GM21529 (cell line): ENCODE data around the gene KLRG1.

Experiments
- ATAC-seq: cut with Tn5 transposase; IDR thresholded peaks from one replicate; pipeline ENCODE4 v1.9.1; 2021; ENCODE audit not compliant: unreplicated experiment

The KLRG1 gene

GRCh38 chr12:8985213-8985754, 4.1 kb upstream of the KLRG1 start:
- ATAC-seq, result no peak

- ATAC-seq, result no peak
Measured at GRCh38 chr12:8987163-8987562, 2.2 kb upstream of the KLRG1 start.

GRCh38 chr12:8987685-8988084, 1.7 kb upstream of the KLRG1 start:
- ATAC-seq, result no peak

GRCh38 chr12:8991371-8992345, 2.3 kb downstream of the KLRG1 start:
- ATAC-seq, result no peak

GRCh38 chr12:8993827-8994226, 4.5 kb downstream of the KLRG1 start:
- ATAC-seq, result no peak

GRCh38 chr12:8995021-8995775, 5.9 kb downstream of the KLRG1 start:
- no peak for ATAC-seq

- peak; percentile 99 for ATAC-seq
Measured at GRCh38 chr12:8996682-8997405, 7.5 kb downstream of the KLRG1 start.

GRCh38 chr12:9001233-9001632, 11.9 kb downstream of the KLRG1 start:
- ATAC-seq, result no peak

- ATAC-seq, result no peak
Measured at GRCh38 chr12:9002335-9002734, 13.0 kb downstream of the KLRG1 start.

GRCh38 chr12:9022592-9022991, 33.2 kb downstream of the KLRG1 start:
- no peak for ATAC-seq

- no peak for ATAC-seq
Measured at GRCh38 chr12:9024512-9024911, 35.2 kb downstream of the KLRG1 start.

- ATAC-seq, result no peak
Measured at GRCh38 chr12:9027161-9028059, 38.1 kb downstream of the KLRG1 start.

GRCh38 chr12:9030776-9031175, 41.4 kb downstream of the KLRG1 start:
- no peak for ATAC-seq

- no peak for ATAC-seq
Measured at GRCh38 chr12:9032202-9032964, 43.0 kb downstream of the KLRG1 start.

- no peak for ATAC-seq
Measured at GRCh38 chr12:9033265-9033887, 44.0 kb downstream of the KLRG1 start.

GRCh38 chr12:9034095-9034494, 44.7 kb downstream of the KLRG1 start:
- no peak for ATAC-seq

GRCh38 chr12:9036227-9036626, 46.9 kb downstream of the KLRG1 start:
- no peak for ATAC-seq

GRCh38 chr12:9037431-9037830, 48.1 kb downstream of the KLRG1 start:
- ATAC-seq, result no peak
